Activated CD4-positive, alpha-beta T cell treated with anti-CD3 and anti-CD28 coated beads, Interleukin-2, amount 50 U/mL, for 16 hours (primary cell): ENCODE data around the gene CPT1B.
"Not testable (repeated sequence)": the region's sequence is repeated elsewhere in the genome, so short reads cannot be mapped to it uniquely, and the experiment has no call there.

Experiments
- DNase-seq: peaks from one replicate; pipeline ENCODE4 v3.0.0-alpha.2; 2020

CPT1B gene

GRCh38 chr22:50608996-50609395, 30.8 kb upstream of the CPT1B start:
- DNase-seq: no peak

DNA sequence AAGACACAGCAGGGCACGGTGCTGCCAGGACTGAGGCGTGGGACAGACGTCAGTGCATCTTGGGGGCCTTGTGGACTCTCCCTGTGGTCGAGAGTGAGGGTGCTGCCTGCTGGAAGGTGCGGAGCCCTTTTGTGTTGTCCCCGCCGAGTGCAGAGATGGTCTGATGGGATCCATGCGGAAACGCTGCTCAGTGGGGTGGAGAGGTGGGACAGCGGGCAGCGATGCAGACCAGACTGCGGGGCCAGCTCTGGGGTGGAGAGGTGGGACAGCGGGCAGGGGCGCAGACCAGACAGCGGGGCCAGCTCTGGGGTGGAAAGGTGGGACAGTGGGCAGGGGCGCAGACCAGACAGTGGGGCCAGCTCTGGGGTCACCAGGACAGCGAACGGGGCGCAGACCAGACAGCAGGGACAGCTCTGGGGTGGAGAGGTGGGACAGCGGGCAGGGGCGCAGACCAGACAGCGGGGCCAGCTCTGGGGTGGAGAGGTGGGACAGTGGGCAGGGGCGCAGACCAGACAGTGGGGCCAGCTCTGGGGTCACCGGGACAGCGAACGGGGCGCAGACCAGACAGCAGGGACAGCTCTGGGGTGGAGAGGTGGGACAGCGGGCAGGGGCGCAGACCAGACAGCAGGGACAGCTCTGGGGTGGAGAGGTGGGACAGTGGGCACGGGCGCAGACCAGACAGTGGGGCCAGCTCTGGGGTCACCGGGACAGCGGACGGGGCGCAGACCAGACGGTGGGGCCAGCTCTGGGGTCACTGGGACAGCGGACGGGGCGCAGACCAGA, 30.0 kb upstream of the CPT1B start:
- not testable (repeated sequence) for DNase-seq

- no peak for DNase-seq
These were observed 29.4 kb upstream of the CPT1B start for GRCh38 chr22:50607659-50608020.

DNA sequence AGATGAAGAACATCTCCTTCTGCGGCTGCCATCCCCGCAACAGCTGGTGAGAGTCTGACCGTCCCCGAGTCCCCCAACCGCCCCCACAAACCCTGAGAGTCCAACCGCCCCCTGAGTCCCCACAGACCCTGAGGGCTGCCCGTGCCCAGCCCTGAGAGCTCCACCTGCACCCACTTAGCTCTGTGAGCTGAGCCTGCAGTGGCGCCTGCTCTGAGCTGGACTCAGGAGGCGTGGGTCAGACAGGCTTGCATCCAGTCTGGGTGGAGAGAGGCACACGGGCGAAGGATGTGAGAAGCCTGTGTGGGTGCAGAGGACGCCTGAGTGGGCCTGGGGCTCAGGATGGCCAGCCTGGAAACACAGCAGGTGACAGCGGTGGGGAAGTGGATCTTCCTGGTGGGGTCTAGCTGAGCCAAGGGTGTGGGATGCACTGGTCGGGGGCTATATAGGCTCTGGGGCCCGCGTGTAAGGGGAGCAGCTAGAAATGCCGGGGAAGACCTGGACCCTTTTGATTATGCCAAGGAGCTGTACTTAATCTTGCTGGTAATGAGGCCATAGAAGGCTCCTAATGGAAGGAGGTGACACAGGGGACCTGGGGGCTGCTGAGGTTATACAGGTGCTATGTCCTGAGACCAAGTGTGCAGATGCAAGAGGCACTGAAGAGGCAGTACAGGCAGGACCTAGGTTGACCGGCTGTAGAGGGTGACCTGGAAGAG, 28.9 kb upstream of the CPT1B start:
- DNase-seq: no peak

DNA sequence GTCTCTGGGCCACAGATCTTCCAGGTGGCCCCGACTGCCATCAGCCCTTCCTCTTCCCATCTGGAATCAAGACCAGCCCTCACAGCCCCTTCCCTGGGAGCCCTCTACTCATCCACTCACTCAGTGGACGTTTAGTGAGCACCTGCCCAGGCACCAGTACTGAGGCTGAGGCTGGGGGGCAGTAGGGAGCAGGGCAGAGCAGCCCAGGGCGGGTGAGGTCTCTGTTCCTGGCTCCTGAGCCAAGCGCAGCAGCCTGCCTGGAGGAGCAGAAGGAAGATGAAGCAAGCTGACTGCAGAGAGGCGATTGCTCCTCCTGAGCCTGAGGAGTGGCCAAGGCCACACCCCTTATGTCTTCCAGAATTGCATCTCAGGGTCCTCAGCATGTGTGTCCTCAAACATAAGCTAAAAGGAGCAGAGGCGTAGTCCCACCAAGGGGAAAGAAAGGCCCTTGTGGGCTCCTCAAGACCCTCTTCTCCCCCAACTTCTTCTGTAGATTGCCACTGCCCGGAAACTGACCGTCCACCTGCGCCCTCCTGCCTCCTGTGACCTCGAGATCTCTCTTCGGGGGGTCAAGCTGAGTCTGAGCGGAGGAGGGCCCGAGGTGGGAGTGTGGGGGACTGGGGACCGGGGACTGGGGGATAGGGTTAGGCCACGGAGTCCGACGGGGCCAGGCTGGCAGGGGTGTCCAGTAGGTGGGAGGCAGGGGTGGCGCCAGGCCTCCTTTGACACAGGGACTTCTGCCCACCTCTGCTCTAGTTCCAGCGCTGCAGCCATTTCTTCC, 28.1 kb upstream of the CPT1B start:
- DNase-seq: peak; percentile 12

DNA sequence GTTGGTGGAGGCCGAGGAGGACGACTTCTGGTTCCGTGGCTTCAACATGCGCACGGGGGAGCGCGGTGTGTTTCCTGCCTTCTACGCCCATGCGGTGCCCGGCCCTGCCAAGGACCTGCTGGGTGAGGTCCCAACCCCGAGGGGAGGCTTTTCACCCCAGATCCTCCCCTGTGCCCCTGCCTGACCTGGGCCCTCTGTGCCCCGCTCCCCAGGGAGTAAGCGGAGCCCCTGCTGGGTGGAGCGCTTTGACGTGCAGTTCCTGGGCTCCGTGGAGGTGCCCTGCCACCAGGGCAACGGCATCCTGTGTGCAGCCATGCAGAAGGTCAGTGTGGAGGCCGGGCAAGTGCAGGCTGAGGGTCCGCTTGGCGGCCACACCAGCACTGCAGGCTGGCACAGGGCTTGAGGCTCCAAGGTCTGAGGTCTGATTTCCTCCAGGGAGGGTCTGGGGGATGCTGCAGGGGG, 27.4 kb upstream of the CPT1B start:
- no peak for DNase-seq

DNA sequence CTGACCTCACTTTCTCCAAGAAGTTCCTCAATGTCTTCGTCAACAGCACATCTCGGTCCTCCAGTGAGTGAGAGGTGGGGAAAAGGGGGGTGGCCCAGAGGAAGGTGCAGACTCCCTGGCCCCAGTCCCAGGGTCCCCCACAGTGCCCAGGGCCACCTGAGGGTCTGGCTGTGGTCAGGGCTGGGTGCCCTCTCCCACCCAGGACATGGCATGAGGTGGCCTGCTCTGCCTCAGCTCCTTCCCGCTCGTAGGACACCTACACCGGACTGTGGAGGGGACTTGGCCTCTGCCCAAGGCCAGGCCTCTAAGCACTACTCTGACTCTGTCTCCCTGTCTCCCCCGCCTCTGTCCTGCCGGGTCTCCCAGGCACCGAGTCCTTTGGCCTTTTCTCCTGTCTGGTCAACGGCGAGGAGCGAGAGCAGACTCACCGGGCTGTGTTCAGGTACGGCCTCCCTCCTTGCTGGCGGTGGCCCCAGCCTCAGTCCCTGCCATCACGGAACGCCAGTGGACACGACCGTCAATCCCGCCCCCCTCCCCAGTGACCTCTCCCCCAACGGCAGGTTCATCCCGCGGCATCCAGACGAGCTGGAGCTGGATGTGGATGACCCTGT, 26.9 kb upstream of the CPT1B start:
- DNase-seq: no peak

GRCh38 chr22:50604256-50605001, 26.2 kb upstream of the CPT1B start:
- no peak for DNase-seq

DNA sequence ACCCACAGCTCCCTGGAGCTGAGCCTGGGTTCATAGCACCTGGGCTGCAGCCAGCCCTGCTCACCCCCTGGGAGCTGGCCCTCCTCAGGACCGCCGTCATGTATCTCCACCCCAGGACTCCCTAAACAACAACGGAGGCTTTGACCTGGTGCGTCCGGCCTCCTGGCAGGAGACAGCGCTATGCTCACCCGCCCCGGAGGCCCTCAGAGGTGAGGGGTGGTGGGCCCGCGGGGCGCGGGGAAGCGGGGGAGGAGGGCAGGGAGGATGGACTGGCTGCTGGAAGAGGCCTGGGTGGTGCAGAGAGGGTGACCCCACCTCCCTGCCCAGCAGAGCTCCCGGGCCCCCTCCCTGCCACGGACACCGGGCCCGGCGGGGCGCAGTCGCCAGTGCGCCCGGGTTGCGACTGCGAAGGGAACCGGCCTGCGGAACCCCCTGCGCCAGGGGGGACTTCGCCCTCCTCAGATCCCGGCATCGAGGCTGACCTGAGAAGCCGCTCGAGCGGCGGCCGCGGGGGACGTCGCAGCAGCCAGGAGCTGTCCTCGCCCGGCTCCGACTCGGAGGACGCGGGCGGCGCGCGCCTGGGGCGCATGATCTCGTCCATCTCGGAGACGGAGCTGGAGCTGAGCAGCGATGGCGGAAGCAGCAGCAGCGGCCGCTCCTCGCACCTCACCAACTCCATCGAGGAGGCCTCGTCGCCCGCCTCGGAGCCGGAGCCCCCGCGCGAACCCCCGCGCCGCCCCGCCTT, 25.5 kb upstream of the CPT1B start:
- DNase-seq: no peak

GRCh38 chr22:50602338-50602700, 24.1 kb upstream of the CPT1B start:
- no peak for DNase-seq

DNA sequence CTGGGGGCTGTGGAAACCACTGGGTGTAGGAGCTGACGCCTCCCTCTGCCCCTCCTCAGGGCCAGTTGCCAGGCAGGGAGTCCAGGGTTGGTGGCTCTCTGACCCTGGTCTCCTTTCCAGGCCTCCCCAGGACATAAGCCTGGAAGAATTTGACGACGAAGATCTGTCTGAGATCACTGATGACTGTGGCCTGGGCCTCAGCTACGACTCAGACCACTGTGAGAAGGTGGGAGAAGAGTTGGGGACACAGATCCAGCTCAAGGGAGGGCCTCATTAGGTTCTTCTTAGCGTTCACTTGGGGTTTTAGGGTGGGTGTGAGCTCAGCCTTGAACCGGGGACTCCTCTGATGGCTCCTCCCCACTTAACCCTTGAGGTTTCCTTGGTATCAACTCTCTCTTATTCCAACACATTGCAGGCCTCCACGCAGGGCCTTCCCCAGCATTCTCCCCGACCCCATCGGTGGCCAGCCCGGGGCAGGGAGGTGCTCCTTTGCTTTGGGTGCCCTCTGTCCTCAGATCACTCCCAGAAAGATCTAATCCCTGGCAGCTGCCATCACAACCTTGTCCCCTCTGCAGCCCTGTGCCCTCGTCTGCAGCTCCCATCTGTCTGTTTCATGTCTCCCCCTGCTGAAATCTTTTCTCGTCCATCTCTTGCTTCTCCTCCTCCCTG, 23.6 kb upstream of the CPT1B start:
- DNase-seq: no peak

GRCh38 chr22:50600967-50601668, 22.9 kb upstream of the CPT1B start:
- DNase-seq: no peak

DNA sequence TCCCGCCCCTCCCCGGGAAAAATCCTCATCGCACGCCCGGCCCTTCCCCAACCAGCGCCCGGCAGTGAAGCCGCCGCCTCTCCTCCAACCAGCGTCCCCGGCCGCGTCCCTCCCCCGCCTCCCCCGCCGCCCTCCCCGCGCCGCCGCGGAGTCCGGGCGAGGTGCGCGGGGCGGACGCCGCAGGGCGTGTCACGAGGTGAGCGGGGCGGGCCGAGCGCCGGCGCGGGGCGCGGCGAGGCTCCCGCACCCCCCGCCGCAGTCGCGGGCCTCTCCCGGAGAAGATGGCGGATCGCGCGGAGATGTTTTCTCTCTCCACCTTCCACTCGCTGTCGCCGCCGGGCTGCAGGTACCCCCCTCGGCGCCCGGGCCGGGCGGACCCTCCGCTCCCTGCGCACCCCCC, 22.3 kb upstream of the CPT1B start, which contains the start of gene MAPK8IP2:
Gene MAPK8IP2, plus strand, starts transcription at position 256 of the 400 bp plus-strand sequence. Its CDS starts 26 bp downstream, at position 282.
- DNase-seq: no peak

- DNase-seq: peak; percentile 32
These were observed 21.7 kb upstream of the CPT1B start for GRCh38 chr22:50599816-50600455.

- DNase-seq: no peak
These were observed 18.9 kb upstream of the CPT1B start for GRCh38 chr22:50597097-50597496.

GRCh38 chr22:50595189-50595588, 17.0 kb upstream of the CPT1B start:
- no peak for DNase-seq

DNA sequence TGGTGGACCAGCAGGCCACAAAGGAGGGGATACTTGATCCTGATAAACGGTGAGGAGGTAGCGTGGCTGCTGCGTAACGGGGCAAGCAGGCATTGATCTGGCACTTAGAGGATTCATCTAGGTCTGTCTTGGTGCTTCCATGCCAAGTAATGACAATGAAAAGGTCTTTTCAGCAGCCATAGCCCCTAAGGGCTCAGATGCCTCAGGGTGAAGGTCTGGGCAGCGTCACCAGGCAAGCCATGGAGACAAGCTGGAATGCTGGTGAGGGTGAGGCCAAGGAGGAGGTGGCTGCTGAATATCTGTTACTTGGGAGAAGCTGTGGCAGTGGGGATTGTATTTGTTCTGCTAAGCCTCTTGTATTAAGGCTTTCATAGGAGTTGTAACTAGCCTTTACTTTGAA, 9.2 kb upstream of the CPT1B start:
- DNase-seq: no peak

DNA sequence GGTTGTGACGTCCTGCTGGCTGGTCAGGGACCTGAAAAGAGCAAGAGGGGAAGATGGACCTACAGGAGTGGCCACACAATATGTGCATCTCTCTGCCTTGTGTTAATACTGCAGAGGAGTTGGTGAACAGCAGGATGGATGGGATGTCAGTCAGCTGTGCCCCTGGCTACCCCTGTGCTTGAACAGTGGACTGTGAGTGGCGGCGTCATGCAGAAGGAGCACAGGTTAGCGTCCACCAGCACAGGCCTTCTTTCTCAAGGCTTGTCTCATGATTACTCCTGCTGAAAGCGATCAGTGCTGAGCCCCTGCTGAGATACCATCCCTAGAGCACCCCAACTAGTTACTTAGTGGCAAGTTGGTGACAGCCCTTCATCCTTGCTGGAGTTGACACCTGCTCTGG, 8.2 kb upstream of the CPT1B start:
- no peak for DNase-seq

DNA sequence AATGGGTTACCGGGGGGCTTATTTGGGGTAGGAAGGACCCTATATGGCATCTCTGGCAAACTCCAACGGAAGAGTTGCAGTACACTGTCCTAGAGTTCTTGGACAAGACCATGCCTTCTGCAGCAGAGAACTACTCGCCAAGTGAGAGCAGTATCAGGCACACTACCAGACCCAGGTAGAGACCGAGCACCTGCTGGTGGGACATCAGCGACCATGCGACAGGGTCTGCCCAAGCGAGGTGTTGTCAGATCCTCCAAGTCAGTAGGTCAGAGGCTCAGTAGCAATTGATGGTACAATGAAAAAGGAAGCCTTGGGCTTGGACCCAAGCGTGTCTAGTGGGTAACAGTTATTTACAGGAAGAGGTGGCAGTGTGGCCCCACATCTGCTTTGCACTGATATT, 7.6 kb upstream of the CPT1B start:
- DNase-seq: no peak

GRCh38 chr22:50585238-50585637, 7.0 kb upstream of the CPT1B start:
- no peak for DNase-seq
